ENCODE results near the gene FAM9C. TPM values are rescaled to one million over a fixed set of nuclear protein-coding genes. Genes with fewer than 3 reads are reported as not detected.
"Not testable (repeated sequence)": the region's sequence is repeated elsewhere in the genome, so short reads cannot be mapped to it uniquely, and the experiment has no call there.

FAM9C gene
- total RNA-seq, 1 donor from 2014 or later, result 0.34 TPM

DNA sequence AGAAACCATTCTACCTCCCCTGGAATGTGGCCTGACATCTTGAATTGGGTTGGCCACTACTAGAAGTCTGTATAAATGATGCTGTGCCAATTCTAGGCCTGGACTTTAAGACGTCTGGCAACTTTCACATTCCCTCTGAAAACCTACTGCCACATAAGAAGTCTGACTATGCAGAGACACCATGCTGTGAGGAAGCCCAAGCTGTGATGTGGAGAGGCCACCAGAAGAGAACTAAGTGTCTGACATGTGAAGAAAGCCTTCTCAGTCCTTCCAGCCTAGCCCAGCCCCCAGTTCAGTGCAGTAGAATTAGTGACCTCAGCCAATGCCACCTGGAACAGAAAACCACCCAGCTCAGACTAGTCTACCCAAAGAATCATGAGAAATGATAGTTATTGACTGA is 24.2 kb upstream of the FAM9C start:
- Mint-ChIP-seq H3K36me3 (peaks cover 3% of the 10 kb centered on the region), H3K9me3 (peaks cover 40% of the 10 kb centered on the region), H3K27me3 (ENCODE audit: low read depth) (no peaks in the 10 kb centered on the region), H3K27ac (no peak overlapping the region), H3K4me3 (no peak overlapping the region), H3K4me1 (no peaks in the 10 kb centered on the region)
- TF ChIP-seq, protein P1, sequence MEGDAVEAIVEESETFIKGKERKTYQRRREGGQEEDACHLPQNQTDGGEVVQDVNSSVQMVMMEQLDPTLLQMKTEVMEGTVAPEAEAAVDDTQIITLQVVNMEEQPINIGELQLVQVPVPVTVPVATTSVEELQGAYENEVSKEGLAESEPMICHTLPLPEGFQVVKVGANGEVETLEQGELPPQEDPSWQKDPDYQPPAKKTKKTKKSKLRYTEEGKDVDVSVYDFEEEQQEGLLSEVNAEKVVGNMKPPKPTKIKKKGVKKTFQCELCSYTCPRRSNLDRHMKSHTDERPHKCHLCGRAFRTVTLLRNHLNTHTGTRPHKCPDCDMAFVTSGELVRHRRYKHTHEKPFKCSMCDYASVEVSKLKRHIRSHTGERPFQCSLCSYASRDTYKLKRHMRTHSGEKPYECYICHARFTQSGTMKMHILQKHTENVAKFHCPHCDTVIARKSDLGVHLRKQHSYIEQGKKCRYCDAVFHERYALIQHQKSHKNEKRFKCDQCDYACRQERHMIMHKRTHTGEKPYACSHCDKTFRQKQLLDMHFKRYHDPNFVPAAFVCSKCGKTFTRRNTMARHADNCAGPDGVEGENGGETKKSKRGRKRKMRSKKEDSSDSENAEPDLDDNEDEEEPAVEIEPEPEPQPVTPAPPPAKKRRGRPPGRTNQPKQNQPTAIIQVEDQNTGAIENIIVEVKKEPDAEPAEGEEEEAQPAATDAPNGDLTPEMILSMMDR (IDR thresholded peaks at IDR 0.05; ENCODE audit: unreplicated experiment), result no peak
- no peak for DNase-seq (ENCODE audit: low spot score in 2 of 2, unreplicated experiment in 2 of 2)

DNA sequence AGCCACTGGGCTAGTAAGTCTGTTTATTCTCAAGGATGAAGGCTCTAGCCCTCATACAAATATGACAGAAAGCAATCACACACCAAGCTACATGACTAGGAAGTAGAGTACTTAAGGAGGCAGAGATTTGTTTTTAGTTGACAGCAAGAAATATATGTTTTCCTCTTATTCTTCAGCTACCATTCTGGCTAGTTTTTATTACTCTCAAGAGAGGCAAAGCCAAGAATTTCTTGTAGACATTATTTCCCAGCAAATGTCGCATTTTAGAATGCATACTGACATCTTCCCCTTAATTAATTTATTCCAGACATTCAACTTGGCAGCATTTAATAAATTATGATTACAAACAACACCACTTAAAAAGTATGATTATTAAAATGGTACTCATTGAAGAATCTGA is 23.4 kb upstream of the FAM9C start:
- no peak for DNase-seq (ENCODE audit: low spot score in 2 of 2, unreplicated experiment in 2 of 2)
- H3K36me3 Mint-ChIP-seq, result peaks cover 8% of the 10 kb centered on the region
- H3K4me1 Mint-ChIP-seq, result no peaks in the 10 kb centered on the region
- H3K4me3 Mint-ChIP-seq, result no peak overlapping the region
- peaks cover 43% of the 10 kb centered on the region for H3K9me3 Mint-ChIP-seq
- TF ChIP-seq, protein P1 (IDR thresholded peaks at IDR 0.05; ENCODE audit: unreplicated experiment), result no peak
- H3K27me3 Mint-ChIP-seq (ENCODE audit: low read depth), result no peaks in the 10 kb centered on the region
- no peak overlapping the region for H3K27ac Mint-ChIP-seq

DNA sequence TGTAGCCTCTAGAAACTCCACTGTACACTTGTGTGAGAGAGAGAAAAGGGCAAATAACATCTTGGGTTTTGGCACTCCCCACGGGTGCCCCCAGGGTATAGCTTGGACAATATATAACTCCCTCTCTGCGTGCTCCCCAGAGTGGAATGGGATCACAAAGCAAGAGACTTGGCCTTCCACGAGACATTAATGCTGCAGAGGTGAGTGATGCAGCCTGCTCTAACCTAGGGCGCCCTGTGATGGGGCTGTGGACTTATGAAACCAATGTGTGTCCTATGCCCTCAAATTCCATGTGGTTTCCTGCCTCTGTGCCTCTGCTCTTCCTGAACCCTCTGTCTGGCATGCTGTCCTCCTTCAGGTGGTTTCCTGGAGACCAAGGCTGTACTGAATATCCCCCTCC is 22.0 kb upstream of the FAM9C start:
- TF ChIP-seq, protein P1 (IDR thresholded peaks at IDR 0.05; ENCODE audit: unreplicated experiment), result no peak
- Mint-ChIP-seq H3K27me3 (ENCODE audit: low read depth) (no peaks in the 10 kb centered on the region), H3K9me3 (peaks cover 43% of the 10 kb centered on the region), H3K36me3 (peaks cover 11% of the 10 kb centered on the region), H3K4me1 (no peaks in the 10 kb centered on the region), H3K27ac (no peak overlapping the region), H3K4me3 (no peak overlapping the region)
- DNase-seq (ENCODE audit: low spot score in 2 of 2, unreplicated experiment in 2 of 2), result no peak

GRCh38 chrX:13064599-13065143 is 20.3 kb upstream of the FAM9C start:
- TF ChIP-seq, protein P1 (IDR thresholded peaks at IDR 0.05; ENCODE audit: unreplicated experiment), result no peak
- H3K27ac Mint-ChIP-seq, result no peak overlapping the region
- H3K27me3 Mint-ChIP-seq (ENCODE audit: low read depth), result no peaks in the 10 kb centered on the region
- peaks cover 53% of the 10 kb centered on the region for H3K9me3 Mint-ChIP-seq
- H3K4me1 Mint-ChIP-seq, result peaks cover 4% of the 10 kb centered on the region
- no peak for DNase-seq (ENCODE audit: low spot score in 2 of 2, unreplicated experiment in 2 of 2)
- no peak overlapping the region for H3K4me3 Mint-ChIP-seq
- H3K36me3 Mint-ChIP-seq, result peaks cover 10% of the 10 kb centered on the region

- H3K27ac Mint-ChIP-seq; H3K4me3 Mint-ChIP-seq; DNase-seq (ENCODE audit: low spot score in 2 of 2, unreplicated experiment in 2 of 2); H3K27me3 Mint-ChIP-seq (ENCODE audit: low read depth); H3K36me3 Mint-ChIP-seq: not testable (repeated sequence)
- Mint-ChIP-seq H3K9me3 (peaks cover 47% of the 10 kb centered on the region), H3K4me1 (peaks cover 15% of the 10 kb centered on the region)
These were observed 18.7 kb upstream of the FAM9C start for GRCh38 chrX:13063124-13063523.

DNA sequence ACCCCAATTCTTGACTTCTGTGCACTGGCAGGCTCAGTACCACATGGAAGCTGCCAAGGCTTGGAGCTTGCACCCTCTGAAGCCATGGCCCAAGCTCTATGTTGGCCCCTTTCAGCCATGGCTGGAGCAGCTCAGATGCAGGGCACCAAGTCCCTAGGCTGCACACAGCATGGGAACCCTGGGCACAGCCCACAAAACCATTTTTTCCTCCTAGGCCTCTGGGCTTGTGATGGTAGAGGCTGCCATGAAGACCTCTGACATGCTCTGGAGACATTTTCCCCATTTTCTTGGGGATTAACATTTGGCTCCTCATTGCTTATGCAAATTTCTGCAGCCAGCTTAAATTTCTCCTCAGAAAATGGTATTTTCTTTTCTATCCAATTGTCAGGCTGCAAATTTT is 17.9 kb upstream of the FAM9C start:
- not testable (repeated sequence) for H3K4me3 Mint-ChIP-seq; H3K27me3 Mint-ChIP-seq (ENCODE audit: low read depth); H3K27ac Mint-ChIP-seq; H3K36me3 Mint-ChIP-seq; DNase-seq (ENCODE audit: low spot score in 2 of 2, unreplicated experiment in 2 of 2)
- Mint-ChIP-seq H3K9me3 (peaks cover 46% of the 10 kb centered on the region), H3K4me1 (peaks cover 15% of the 10 kb centered on the region)

- not testable (repeated sequence) for H3K27me3 Mint-ChIP-seq (ENCODE audit: low read depth); H3K27ac Mint-ChIP-seq; H3K4me3 Mint-ChIP-seq; DNase-seq (ENCODE audit: low spot score in 2 of 2, unreplicated experiment in 2 of 2); H3K36me3 Mint-ChIP-seq
- peaks cover 41% of the 10 kb centered on the region for H3K9me3 Mint-ChIP-seq
- peaks cover 15% of the 10 kb centered on the region for H3K4me1 Mint-ChIP-seq
These were observed 16.8 kb upstream of the FAM9C start for GRCh38 chrX:13061215-13061708.
